ENCODE measurements around the gene IL11. TPM values are rescaled to one million over a fixed set of nuclear protein-coding genes. Genes with fewer than 3 reads are reported as not detected.

Gene IL11
- total RNA-seq, 1 donor from 2014 or later, result 1.3 TPM

DNA sequence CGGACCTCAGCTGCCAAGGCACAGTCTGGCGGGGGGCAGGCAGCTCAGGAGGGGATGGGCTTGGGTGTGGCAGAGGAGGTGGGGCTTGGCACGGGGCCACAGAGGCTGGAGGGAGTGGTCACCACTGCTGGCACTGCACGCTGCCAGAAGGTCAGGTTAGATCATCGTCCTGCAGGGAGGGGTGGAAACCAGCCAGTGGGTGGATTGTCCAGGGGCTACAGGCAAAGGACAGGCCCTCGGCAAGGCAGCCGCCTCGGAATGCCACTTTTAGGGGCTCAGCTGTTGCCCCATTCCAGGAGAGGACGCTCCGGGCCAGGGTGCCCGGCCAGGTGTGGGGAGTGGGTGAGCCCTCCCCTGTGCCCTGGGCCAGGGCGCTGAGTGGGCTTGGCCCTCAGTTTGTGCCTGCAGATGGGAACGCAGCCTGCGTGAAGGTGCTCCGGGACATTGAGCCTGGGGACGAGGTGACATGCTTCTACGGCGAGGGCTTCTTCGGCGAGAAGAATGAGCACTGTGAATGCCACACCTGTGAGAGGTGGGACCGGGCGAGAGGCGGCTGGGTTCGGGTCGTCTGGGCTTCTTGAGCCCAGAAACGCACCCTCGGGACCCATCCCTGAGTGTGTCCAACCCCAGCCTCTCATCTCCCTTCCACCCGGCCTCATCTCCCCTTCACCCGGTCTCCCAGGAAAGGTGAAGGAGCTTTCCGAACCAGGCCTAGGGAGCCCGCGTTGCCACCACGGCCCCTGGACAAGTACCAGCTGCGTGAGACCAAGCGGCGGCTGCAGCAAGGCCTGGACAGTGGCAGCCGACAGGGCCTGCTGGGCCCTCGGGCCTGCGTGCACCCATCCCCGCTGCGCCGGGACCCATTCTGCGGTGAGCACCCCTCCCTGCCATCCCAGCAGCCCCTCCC is 24.2 kb downstream of the IL11 start:
- FAIRE-seq, result no peak
- no peak for DNase-seq (ENCODE audit: low read depth)
- TF ChIP-seq, protein P1, sequence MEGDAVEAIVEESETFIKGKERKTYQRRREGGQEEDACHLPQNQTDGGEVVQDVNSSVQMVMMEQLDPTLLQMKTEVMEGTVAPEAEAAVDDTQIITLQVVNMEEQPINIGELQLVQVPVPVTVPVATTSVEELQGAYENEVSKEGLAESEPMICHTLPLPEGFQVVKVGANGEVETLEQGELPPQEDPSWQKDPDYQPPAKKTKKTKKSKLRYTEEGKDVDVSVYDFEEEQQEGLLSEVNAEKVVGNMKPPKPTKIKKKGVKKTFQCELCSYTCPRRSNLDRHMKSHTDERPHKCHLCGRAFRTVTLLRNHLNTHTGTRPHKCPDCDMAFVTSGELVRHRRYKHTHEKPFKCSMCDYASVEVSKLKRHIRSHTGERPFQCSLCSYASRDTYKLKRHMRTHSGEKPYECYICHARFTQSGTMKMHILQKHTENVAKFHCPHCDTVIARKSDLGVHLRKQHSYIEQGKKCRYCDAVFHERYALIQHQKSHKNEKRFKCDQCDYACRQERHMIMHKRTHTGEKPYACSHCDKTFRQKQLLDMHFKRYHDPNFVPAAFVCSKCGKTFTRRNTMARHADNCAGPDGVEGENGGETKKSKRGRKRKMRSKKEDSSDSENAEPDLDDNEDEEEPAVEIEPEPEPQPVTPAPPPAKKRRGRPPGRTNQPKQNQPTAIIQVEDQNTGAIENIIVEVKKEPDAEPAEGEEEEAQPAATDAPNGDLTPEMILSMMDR (IDR thresholded peaks at IDR 0.05; ENCODE audit: insufficient read depth, low read length, severe bottlenecking), result no peak

GRCh38 chr19:55345101-55345817 is 25.0 kb downstream of the IL11 start:
- Histone ChIP-seq H3K27me3 (ENCODE audit: control insufficient read depth, insufficient read depth, low read length) (no peaks in the 10 kb centered on the region), H3K36me3 (ENCODE audit: control insufficient read depth, insufficient read depth, low read length) (peaks cover 22% of the 10 kb centered on the region), H3K4me3 (ENCODE audit: low read depth, low read length) (no peak overlapping the region)
- DNase-seq (ENCODE audit: low read depth), result no peak
- TF ChIP-seq, protein P1 (IDR thresholded peaks at IDR 0.05; ENCODE audit: insufficient read depth, low read length, severe bottlenecking), result no peak
- no peak for FAIRE-seq

More for the DNA sequence above, 24.2 kb downstream of the IL11 start:
- no peak overlapping the region for H3K4me3 ChIP-seq (ENCODE audit: low read depth, low read length)
- peaks cover 22% of the 10 kb centered on the region for H3K36me3 ChIP-seq (ENCODE audit: control insufficient read depth, insufficient read depth, low read length)
- H3K27me3 ChIP-seq (ENCODE audit: control insufficient read depth, insufficient read depth, low read length), result no peaks in the 10 kb centered on the region

GRCh38 chr19:55344444-55344843 is 25.8 kb downstream of the IL11 start:
- FAIRE-seq, result no peak
- Histone ChIP-seq H3K36me3 (ENCODE audit: control insufficient read depth, insufficient read depth, low read length) (peaks cover 22% of the 10 kb centered on the region), H3K4me3 (ENCODE audit: low read depth, low read length) (no peak overlapping the region), H3K27me3 (ENCODE audit: control insufficient read depth, insufficient read depth, low read length) (no peaks in the 10 kb centered on the region)
- peak; percentile 43 for DNase-seq (ENCODE audit: low read depth)
- TF ChIP-seq, protein P1 (IDR thresholded peaks at IDR 0.05; ENCODE audit: insufficient read depth, low read length, severe bottlenecking), result no peak

- TF ChIP-seq, protein P1 (IDR thresholded peaks at IDR 0.05; ENCODE audit: insufficient read depth, low read length, severe bottlenecking), result no peak
- peaks cover 18% of the 10 kb centered on the region for H3K36me3 ChIP-seq (ENCODE audit: control insufficient read depth, insufficient read depth, low read length)
- H3K4me3 ChIP-seq (ENCODE audit: low read depth, low read length), result no peak overlapping the region
- DNase-seq (ENCODE audit: low read depth), result no peak
- peak; percentile 40 for FAIRE-seq
- no peaks in the 10 kb centered on the region for H3K27me3 ChIP-seq (ENCODE audit: control insufficient read depth, insufficient read depth, low read length)
These were observed 28.4 kb downstream of the IL11 start for GRCh38 chr19:55341595-55342531.

DNA sequence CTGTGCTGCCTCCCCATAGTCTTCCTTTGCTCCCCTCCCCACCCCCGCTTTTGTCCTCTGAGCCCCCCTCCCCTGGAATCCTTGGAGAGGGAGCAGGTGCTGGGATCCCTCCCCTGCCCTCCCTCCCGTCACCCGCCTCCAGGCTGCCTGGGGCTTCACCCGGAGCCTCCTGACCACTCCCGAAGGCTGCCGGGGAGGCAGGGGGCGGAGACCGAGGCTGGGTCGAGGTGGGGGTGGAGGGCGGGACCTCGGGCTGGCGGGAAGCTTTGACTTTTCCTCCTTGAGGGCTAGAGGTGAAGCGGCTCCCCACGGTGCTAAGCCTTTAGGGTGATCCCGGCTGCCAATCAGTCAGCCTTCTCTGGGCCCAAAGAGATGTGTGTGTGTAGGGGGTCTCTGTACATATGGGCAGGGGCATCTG is 29.1 kb downstream of the IL11 start:
- Histone ChIP-seq H3K36me3 (ENCODE audit: control insufficient read depth, insufficient read depth, low read length) (peaks cover 16% of the 10 kb centered on the region), H3K27me3 (ENCODE audit: control insufficient read depth, insufficient read depth, low read length) (no peaks in the 10 kb centered on the region), H3K4me3 (ENCODE audit: low read depth, low read length) (peak overlapping the region; percentile 82)
- DNase-seq (ENCODE audit: low read depth), result peak; percentile 35
- no peak for FAIRE-seq
- TF ChIP-seq, protein P1 (IDR thresholded peaks at IDR 0.05; ENCODE audit: insufficient read depth, low read length, severe bottlenecking), result no peak
